ENCODE measurements around the gene EFL1. TPM values are rescaled to one million over a fixed set of nuclear protein-coding genes. Genes with fewer than 3 reads are reported as not detected.

The EFL1 gene
- total RNA-seq, 4 donors from 2014 or later: 5.3 to 18.1 (median 12.5) TPM

DNA sequence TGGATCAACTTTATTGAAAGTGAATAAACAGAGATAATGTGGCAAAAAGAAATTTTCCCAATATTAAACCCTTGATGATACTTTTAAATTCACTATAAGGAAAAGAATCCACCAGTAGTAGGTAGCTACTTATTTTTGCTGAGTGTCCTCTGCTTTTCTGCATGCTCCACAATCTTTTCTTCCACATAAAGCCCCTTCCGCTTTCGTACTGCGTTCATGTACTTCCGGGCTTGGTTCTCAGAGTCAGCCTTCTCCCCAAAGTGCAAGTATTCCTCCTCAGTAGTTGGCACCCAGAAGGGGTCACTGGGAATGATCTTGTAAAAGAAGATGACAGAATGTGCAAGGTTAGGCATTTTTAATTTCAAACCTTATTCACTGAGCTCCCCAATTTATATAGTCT, 132.3 kb downstream of the EFL1 start:
- 87 to 92% methylated on average over 4 of the region's 4 CpGs for WGBS, 2 donors
- no peak for DNase-seq (ENCODE audit: low spot score in 2 of 2)
- Histone ChIP-seq H3K4me3 (no peak overlapping the region), H3K36me3 (peaks cover 0 to 76% (median 0%) of the 10 kb centered on the region in 3 donors), H3K4me1 (no peaks in the 10 kb centered on the region), H3K9me3 (no peaks in the 10 kb centered on the region), H3K27ac (no peak overlapping the region), H3K27me3 (no peaks in the 10 kb centered on the region)
- TF ChIP-seq POLR2A (IDR thresholded peaks at IDR 0.05): no peak
- no peak for TF ChIP-seq EP300 (IDR thresholded peaks at IDR 0.05)
- TF ChIP-seq, protein P1, sequence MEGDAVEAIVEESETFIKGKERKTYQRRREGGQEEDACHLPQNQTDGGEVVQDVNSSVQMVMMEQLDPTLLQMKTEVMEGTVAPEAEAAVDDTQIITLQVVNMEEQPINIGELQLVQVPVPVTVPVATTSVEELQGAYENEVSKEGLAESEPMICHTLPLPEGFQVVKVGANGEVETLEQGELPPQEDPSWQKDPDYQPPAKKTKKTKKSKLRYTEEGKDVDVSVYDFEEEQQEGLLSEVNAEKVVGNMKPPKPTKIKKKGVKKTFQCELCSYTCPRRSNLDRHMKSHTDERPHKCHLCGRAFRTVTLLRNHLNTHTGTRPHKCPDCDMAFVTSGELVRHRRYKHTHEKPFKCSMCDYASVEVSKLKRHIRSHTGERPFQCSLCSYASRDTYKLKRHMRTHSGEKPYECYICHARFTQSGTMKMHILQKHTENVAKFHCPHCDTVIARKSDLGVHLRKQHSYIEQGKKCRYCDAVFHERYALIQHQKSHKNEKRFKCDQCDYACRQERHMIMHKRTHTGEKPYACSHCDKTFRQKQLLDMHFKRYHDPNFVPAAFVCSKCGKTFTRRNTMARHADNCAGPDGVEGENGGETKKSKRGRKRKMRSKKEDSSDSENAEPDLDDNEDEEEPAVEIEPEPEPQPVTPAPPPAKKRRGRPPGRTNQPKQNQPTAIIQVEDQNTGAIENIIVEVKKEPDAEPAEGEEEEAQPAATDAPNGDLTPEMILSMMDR (IDR thresholded peaks at IDR 0.05): no peak

DNA sequence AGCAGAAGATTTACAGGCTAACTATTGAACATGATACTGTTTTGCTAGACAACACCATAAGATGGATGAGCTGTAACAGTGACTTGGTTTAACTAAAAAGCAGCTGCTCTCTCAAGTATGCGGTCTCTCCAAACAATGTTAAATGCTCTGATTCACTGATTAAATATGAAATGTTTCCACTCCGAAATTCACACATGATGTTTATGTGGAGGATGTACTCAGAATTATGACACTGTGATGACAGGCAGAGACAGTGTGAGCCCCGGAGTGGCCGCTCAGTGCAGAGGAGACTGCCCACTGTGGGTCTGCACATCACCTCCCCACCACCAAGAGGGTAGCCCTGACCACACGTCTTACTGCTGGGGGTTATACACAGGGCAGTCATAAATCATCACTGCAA, 132.8 kb downstream of the EFL1 start:
- H3K9me3 ChIP-seq: no peaks in the 10 kb centered on the region
- no peak for DNase-seq (ENCODE audit: low spot score in 2 of 2)
- TF ChIP-seq EP300 (IDR thresholded peaks at IDR 0.05): no peak
- no peak for TF ChIP-seq POLR2A (IDR thresholded peaks at IDR 0.05)
- TF ChIP-seq, protein P1 (IDR thresholded peaks at IDR 0.05): no peak
- WGBS, 2 donors: 56 to 61% methylated on average over 5 of the region's 5 CpGs
- no peak overlapping the region for H3K27ac ChIP-seq
- H3K27me3 ChIP-seq: no peaks in the 10 kb centered on the region
- no peak overlapping the region for H3K4me3 ChIP-seq
- H3K36me3 ChIP-seq: peaks cover 0 to 79% (median 0%) of the 10 kb centered on the region in 3 donors
- no peaks in the 10 kb centered on the region for H3K4me1 ChIP-seq

DNA sequence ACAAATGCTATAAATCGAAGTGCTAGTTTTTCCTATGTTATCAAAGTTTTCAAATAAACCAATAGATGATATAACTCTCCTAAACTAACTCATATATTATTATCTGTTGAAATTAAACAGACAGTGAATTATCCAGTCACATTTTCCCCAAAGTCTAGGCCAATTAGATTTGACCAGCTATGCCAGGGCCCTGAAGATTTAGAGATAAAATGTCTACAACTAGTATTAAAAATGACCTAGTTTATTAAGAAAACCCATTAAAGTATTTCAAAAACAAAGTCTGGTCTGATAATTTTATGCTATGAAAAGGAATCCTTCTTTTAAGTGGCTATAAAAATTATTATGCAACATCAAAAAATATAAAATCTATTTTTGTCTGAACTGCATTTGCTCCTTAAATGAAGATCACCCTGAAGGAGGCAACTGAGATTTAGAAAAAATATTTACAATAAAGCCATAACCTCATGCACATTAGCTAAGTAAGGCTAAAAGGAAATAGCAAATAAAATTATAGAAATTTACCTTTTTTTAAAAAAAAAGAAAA, 133.3 kb downstream of the EFL1 start:
- no peaks in the 10 kb centered on the region for H3K9me3 ChIP-seq
- no peaks in the 10 kb centered on the region for H3K4me1 ChIP-seq
- TF ChIP-seq POLR2A (IDR thresholded peaks at IDR 0.05) (no peak), EP300 (IDR thresholded peaks at IDR 0.05) (no peak)
- TF ChIP-seq, protein P1 (IDR thresholded peaks at IDR 0.05): no peak
- no peak overlapping the region for H3K27ac ChIP-seq
- no peak for DNase-seq (ENCODE audit: low spot score in 2 of 2)
- peaks cover 0 to 79% (median 0%) of the 10 kb centered on the region in 3 donors for H3K36me3 ChIP-seq
- H3K4me3 ChIP-seq: no peak overlapping the region
- 83 to 84% methylated on average over 1 of the region's 1 CpG for WGBS, 2 donors
- H3K27me3 ChIP-seq: no peaks in the 10 kb centered on the region

DNA sequence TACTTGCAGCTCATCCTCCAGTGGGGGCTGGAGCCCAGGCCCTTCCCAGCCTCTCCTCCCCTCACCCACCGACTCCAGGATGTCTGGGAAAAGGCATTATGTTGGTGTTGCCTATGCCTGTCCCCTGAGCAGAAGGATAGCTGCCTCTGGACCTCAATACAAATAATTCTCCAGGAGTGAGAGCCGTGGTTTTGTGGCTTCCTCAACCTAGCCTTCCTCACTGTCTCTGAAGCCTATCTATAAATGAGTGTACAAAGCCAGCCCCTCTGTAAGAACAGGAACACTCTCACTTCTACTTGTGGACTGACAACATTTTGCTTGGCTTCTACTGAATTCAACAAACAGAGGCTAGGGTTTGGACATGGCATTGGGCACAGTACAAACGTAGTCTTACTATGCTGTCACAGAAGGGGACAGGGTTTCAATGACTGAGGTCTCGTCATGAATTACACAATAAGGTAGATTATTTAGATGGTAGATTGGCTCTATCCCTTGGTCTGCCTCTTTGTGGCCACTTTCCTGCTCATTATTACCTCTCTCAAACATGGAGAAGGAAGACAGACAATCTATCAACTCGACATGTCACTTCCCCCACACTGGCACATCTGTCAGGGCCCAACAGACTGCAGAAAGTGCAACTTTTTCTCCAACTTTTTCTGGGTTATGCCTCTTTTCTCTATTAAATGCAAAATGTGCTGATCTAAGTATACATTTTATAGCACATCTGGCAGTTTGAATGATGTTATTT, 134.0 kb downstream of the EFL1 start:
- no peak overlapping the region for H3K27ac ChIP-seq
- 72 to 79% methylated on average over 5 of the region's 5 CpGs for WGBS, 2 donors

DNA sequence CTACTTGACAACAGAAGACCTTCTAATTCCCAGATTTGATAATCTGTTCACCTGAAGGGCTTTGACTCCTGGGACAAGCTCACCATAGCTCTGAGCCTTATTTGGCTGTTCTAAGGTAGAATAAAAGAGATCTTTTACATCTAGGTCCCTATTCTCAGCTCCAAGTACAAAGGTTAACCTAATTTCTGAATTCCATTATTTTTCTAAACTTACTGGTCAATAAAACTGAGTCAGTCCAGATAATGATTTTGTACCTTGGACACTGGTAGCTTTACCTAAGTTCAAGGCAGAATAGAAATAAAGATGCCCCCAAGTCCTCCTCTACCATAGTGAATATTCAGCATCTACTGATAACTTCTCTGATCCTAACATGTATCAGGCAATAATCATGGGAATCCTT, 135.0 kb downstream of the EFL1 start:
- no peaks in the 10 kb centered on the region for H3K4me1 ChIP-seq
- H3K36me3 ChIP-seq: peaks cover 0 to 71% (median 0%) of the 10 kb centered on the region in 3 donors
- H3K27me3 ChIP-seq: no peaks in the 10 kb centered on the region
- H3K4me3 ChIP-seq: no peak overlapping the region
- TF ChIP-seq EP300 (IDR thresholded peaks at IDR 0.05): no peak
- no peak for TF ChIP-seq POLR2A (IDR thresholded peaks at IDR 0.05)
- TF ChIP-seq, protein P1 (IDR thresholded peaks at IDR 0.05): no peak
- no peaks in the 10 kb centered on the region for H3K9me3 ChIP-seq
- H3K27ac ChIP-seq: no peak overlapping the region
- no peak for DNase-seq (ENCODE audit: low spot score in 2 of 2)

More for the DNA sequence above, 134.0 kb downstream of the EFL1 start:
- H3K27me3 ChIP-seq: no peaks in the 10 kb centered on the region
- no peaks in the 10 kb centered on the region for H3K9me3 ChIP-seq
- TF ChIP-seq, protein P1 (IDR thresholded peaks at IDR 0.05): no peak
- TF ChIP-seq POLR2A (IDR thresholded peaks at IDR 0.05) (no peak), EP300 (IDR thresholded peaks at IDR 0.05) (no peak)
- no peak for DNase-seq (ENCODE audit: low spot score in 2 of 2)
- peaks cover 0 to 79% (median 0%) of the 10 kb centered on the region in 3 donors for H3K36me3 ChIP-seq
- H3K4me3 ChIP-seq: no peak overlapping the region
- H3K4me1 ChIP-seq: no peaks in the 10 kb centered on the region
